GM19351 (cell line): ENCODE results near the gene DBF4B.
"Not testable (repeated sequence)": the region's sequence is repeated elsewhere in the genome, so short reads cannot be mapped to it uniquely, and the experiment has no call there.

Source experiments
- ATAC-seq: cut with Tn5 transposase; IDR thresholded peaks from one replicate; pipeline ENCODE4 v1.9.1; 2021; ENCODE audit warnings: mild to moderate bottlenecking, moderate library complexity; ENCODE audit not compliant: unreplicated experiment

The DBF4B gene

GRCh38 chr17:44726121-44726520 is 17.7 kb downstream of the DBF4B start:
- ATAC-seq = not testable (repeated sequence)

DNA sequence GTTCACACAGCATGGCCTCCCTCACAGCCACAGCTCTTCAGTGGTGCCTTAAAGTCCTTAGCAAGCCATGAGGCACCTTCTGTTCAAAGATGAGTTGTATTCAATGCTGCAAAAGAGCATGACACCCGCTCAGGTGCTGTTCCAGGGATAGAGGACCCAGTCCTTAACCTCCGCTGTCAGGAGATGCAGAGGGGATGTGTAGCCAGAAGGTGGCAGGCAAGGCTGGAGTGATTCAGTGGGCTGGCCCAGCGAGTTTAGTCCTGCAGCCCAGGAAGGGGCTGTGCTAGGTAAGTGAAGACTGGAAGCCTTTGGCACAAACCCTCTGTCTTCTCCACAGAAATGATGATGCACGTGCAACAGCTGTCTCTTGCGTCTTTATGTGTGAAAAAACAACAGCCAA is 25.3 kb downstream of the DBF4B start:
- ATAC-seq = no peak

- ATAC-seq = no peak
Measured at GRCh38 chr17:44734272-44734671, 25.8 kb downstream of the DBF4B start.

DNA sequence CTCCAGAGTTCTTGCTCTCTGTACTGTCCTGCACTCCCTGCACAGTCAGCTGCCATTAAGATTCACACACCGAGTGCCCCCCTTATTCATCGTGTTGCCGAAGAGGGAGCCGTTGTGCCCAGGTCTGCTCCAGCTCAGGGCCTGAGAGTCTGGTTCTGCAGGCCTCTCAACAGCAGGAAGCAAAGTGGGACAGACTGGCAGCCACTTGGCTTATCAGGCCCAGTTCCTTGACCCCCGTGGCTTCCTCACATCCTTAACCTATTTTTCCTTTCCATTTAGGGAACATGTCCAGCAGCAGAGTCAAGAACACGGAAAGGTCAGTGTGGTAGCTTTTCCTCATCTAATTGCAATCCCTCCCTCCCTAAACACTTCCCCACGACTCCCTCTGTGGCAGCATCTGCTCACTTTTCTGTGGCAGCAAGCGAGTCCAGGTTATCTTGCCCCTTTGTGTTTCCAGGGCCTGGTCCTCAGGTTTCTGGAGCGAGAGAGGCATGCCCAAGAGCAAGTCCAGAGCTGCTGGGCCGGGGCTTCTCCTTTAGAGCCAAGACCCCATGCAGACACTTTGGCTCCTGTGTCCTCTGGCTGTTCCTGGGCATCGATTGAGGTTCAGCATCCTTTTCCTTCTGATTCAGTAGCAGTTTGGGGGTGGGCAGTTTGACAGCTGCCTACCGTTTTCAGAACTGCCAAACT is 28.2 kb downstream of the DBF4B start:
- no peak for ATAC-seq

GRCh38 chr17:44738214-44738906 is 29.9 kb downstream of the DBF4B start:
- no peak for ATAC-seq

DNA sequence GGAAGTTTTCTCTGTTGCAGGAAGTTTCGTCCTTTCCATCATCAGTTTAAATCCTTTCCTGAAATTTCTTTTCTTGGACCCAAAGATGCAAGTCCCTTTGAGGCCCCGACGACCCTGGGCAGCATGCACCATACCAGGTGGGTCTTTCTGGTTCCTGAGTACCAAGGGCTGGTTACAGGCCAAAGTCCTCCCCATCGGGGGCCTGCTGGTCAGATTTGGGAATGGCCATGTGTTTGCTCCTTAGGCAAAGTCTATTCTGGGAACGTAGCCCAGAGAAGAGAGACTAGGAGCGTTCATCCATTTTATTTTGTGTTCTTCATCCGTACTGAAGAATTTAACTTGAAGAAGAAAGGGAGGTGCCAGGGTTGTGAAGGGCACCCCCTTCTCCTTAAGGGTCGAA is 32.9 kb downstream of the DBF4B start:
- no peak for ATAC-seq

DNA sequence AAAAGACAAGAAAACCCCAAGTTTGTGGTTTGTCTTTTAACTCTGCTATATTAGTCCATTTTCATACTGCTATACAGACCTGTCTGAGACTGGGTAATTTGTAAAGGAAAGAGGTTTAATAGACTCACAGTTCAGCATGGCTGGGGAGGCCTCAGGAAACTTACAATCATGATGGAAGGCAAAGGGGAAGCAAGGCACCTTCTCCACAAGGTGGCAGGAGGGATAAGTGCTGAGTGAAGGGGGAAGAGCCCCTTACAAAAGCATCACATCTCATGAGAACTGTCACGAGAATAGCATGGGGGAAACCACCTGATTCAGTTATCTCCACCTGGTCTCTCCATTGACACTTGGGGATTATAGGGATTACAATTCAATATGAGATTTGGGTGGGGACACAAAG is 36.8 kb downstream of the DBF4B start:
- no peak for ATAC-seq

DNA sequence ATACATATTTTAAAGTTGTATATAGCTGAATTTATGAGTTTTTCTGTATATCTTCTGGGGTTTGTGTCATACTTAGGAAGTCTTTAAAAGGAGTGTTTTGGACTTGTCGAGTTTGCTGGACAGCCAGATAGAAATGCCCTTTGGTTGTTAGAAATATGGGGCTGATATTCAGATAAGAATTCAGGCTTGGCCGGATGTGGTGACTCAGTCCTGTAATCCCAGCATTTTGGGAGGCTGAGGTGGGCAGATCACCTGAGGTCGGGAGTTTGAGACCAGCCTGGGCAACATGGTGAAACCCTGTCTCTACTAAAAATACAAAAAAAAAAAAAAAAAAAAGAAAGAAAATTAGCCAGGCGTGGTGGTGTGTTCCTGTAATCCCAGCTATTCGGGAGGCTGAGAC is 37.3 kb downstream of the DBF4B start:
- not testable (repeated sequence) for ATAC-seq

GRCh38 chr17:44747566-44747965 is 39.1 kb downstream of the DBF4B start:
- no peak for ATAC-seq

- ATAC-seq = no peak
Measured at GRCh38 chr17:44749076-44749979, 40.9 kb downstream of the DBF4B start.

- ATAC-seq = no peak
Measured at GRCh38 chr17:44749980-44750318, 41.5 kb downstream of the DBF4B start.

DNA sequence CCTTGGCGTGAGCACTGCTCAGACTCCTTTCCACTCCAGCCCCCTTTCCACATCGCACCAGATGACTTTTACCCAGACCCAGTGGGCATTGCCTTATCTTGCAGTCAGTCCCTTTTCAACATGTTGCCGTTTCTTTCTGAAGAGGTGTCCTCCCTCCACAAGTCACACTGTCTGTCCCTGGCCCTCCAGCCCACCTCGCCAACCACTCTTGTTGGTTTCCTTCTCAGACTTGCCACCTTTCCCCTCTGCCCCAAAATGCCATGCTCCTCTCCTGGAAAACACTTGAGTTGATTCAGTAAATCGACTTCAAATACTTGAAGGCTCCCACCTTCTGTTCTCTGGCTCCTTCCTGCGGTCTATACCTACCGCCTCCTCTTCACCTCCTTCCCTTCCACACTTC is 42.9 kb downstream of the DBF4B start:
- ATAC-seq = no peak

GRCh38 chr17:44751806-44752205 is 43.3 kb downstream of the DBF4B start:
- ATAC-seq = no peak

DNA sequence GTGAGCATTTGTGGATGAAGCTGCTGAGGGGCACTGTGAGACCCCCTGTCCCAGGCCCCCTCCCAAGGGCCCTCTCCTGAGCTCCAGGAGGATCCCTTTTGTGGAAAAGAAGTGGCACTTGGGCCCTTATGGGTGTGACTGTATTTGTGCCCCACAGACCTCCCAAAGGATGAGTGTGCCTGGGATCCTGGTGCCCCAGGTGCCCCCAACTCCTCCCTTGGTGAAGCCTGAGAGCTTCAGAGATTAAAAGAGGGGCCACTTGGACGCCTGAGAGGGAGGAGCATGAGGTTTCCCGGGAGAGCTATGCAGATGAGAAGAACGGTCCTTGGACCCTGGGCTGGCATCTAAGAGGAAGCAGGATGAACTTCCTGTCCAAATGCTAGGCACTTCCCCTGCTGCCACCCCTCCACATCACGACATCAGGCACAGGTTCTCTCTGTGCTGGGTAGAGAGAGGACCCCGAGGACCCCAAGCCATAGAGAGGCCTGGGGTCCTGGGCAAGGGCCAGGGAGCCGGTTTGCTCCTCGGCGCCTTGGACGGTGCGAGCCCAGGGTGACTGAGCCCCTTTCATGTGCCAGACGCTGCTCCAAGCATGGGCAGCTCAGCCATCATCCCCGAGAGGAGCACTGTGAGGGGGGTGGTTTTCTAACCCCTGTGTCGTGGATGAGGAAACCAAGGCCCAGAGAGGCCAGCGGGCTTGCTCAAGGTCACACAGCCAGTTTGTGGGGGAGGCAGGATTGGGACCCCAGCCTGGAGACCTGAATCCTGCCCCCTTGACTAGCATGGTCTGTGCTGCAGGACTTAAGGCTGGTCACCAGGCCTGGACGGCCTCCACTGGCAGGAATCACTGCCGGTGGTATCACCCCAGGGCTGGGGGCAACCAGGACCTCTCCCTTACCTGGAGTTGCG is 44.7 kb downstream of the DBF4B start:
- no peak for ATAC-seq

DNA sequence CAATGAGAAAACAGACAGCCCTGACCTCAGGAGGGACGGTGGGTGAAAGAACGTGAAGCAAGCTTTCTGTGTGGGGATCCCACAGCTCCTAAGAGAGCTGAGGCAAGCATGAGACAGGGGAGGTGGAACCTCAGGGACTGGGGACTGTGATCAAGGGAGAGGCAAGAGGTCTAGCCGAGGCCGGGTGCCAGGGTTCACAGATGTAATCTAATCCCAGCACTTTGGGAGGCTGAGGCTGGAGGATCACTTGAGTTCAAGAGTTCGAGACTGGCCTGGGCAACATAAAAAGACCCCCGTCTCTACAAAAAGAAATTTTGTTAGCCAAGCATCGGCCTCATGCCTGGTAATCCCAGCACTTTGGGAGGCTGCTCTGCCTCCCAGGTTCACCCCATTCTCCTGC is 45.8 kb downstream of the DBF4B start:
- no peak for ATAC-seq

GRCh38 chr17:44755180-44755579 is 46.7 kb downstream of the DBF4B start:
- not testable (repeated sequence) for ATAC-seq

DNA sequence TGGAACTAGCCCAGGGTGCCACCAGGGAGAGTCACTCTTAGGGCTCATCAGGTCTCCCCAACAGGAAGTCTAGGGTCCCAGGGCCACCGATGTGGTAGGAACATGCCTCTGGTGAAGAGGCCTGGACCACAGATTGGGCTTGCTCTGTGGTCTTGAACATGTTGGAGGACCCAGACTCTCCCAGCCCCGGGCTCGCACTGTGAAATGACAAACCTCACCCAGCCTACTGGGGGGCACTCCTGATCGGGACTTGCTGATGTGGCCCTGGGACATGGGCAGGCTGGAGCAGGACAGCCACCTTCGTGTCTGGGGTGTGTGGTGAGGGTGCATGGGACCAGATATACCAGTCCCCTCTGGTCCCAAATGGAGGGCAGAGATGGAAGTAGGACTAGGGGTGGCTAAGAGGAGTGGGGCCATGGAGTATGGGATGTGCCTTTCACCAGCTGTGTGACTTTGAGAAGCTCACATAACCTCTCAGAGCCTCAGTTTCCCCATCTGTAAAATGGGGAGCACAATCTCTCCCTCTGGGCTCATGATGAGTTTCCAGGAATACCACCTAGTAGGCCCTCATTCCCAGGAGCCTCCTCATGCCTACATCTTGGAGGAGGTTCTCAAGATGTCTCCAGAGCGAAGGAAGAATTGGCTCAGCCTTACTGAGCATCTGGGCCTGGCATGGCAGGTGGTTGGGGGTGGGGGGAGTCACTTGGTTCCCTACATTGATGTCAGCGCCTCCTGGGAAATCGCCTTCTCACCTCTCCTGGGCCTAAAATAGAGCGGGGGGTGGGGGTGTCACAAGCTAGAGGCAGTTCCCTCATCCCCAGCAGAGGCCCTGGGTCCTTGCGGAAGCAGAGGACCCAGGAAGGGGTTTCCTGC is 48.8 kb downstream of the DBF4B start:
- ATAC-seq = no peak

GRCh38 chr17:44757918-44758413 is 49.5 kb downstream of the DBF4B start:
- no peak for ATAC-seq

DNA sequence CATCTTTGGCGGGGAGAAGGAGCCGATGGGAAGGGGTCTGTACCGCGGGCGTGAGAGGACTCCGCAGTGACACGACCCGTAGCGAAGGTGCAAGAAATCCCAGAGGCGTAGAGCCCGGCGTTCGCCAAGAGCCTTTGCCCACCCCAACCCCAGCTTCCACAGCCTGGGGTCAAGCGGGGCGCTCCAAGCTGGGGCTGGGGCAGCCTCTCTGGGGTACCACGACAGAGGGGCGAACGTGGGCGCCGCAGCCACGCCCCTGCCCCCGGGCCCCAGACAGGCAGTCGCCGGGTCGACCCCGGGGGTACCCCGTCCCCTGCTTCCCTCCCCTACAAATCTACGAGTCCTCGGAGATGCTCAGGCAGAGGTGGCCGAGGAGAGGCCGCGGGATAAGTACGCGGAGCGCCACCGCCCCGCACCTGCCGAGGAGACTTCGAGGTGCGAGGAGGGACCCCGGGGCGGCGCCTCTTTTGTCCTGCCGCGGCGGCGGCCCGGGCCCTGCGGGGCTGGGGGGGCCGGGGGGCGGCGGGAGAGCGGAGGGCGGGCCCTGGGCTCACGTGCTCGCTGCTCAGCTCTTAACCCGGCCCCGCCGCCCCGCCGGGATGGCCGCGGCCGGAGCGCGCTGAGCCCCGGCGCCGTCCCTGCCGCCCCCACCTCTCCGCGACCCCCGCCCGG is 50.1 kb downstream of the DBF4B start, which contains the start of gene ADAM11:
ADAM11 (plus strand) TSS at position 575 of the 672 bp plus-strand sequence. CDS start 212 bp downstream, outside the sequence.
- ATAC-seq = no peak
